Trophoblast cell (in vitro differentiated cells and primary cell): ENCODE results near the gene SEMA4B.
A peak's percentile ranks its signal among the peaks of the same experiment; 100 is the strongest.
"Not testable (repeated sequence)": the region's sequence is repeated elsewhere in the genome, so short reads cannot be mapped to it uniquely, and the experiment has no call there.

ENCODE experiments used
- DNase-seq, 2 donors: peaks; one replicate each; pipeline ENCODE4 v3.0.0-alpha.2; 2016
- H2AFZ ChIP-seq: 2 replicates; pipeline ENCODE4 v1.6.1; 2013; ENCODE audit warnings: low read length, moderate library complexity, mild to moderate bottlenecking; ENCODE audit not compliant: insufficient read depth, poor library complexity
- H2AK5ac ChIP-seq: 2 replicates; pipeline ENCODE4 v1.6.1; 2013; ENCODE audit warnings: mild to moderate bottlenecking, low read length
- H2BK120ac ChIP-seq: 2 replicates; pipeline ENCODE4 v1.6.1; 2013; ENCODE audit warnings: low read length, mild to moderate bottlenecking, moderate library complexity; ENCODE audit not compliant: insufficient read depth, poor library complexity
- H2BK12ac ChIP-seq: 2 replicates; pipeline ENCODE4 v1.6.1; 2013; ENCODE audit warnings: mild to moderate bottlenecking, low read length, moderate library complexity
- H2BK5ac ChIP-seq: 2 replicates; pipeline ENCODE4 v1.6.1; 2013; ENCODE audit warnings: low read length, low read depth, moderate library complexity, mild to moderate bottlenecking; ENCODE audit not compliant: poor library complexity
- H3K14ac ChIP-seq: 2 replicates; pipeline ENCODE4 v1.6.1; 2013; ENCODE audit warnings: mild to moderate bottlenecking, low read length
- H3K18ac ChIP-seq: 2 replicates; pipeline ENCODE4 v1.6.1; 2013; ENCODE audit warnings: mild to moderate bottlenecking, low read length
- H3K23ac ChIP-seq: 2 replicates; pipeline ENCODE4 v1.6.1; 2013; ENCODE audit warnings: low read length
- H3K27ac ChIP-seq: 2 replicates; pipeline ENCODE4 v1.5.1; 2013; ENCODE audit warnings: low read depth, mild to moderate bottlenecking, inconsistent platforms, low read length, moderate library complexity
- H3K27me3 ChIP-seq: 2 replicates; pipeline ENCODE4 v1.6.1; 2013; ENCODE audit warnings: inconsistent platforms, mild to moderate bottlenecking, low read length, moderate library complexity; ENCODE audit not compliant: insufficient read depth
- H3K36me3 ChIP-seq, 2 experiments: 1 replicate in 1 of 2; 2 replicates in 1 of 2; pipeline ENCODE4 v1.6.1; 2013; ENCODE audit warnings: low read length in 2 of 2, mild to moderate bottlenecking in 2 of 2, moderate library complexity in 1 of 2; ENCODE audit not compliant: insufficient read depth in 2 of 2, control insufficient read depth in 1 of 2
- H3K4ac ChIP-seq: 2 replicates; pipeline ENCODE4 v1.6.1; 2013; ENCODE audit warnings: low read depth, mild to moderate bottlenecking, low read length, moderate library complexity
- H3K4me1 ChIP-seq, 2 experiments: 1 replicate in 1 of 2; 2 replicates in 1 of 2; pipeline ENCODE4 v1.6.1; 2013; ENCODE audit warnings: low read length in 2 of 2, mild to moderate bottlenecking in 2 of 2, moderate library complexity in 1 of 2; ENCODE audit not compliant: insufficient read depth in 2 of 2, control insufficient read depth in 1 of 2
- H3K4me2 ChIP-seq: 2 replicates; pipeline ENCODE4 v1.6.1; 2013; ENCODE audit warnings: inconsistent platforms, mild to moderate bottlenecking, low read length, moderate library complexity
- H3K4me3 ChIP-seq: 2 replicates; pipeline ENCODE4 v1.5.1; 2013; ENCODE audit warnings: mild to moderate bottlenecking, low read depth, low read length, inconsistent platforms
- H3K79me1 ChIP-seq: one replicate; pipeline ENCODE4 v1.6.1; 2013; ENCODE audit warnings: low read length
- H3K79me2 ChIP-seq: 2 replicates; pipeline ENCODE4 v1.6.1; 2013; ENCODE audit warnings: low read length, mild to moderate bottlenecking; ENCODE audit not compliant: control insufficient read depth, insufficient read depth, poor library complexity
- H3K9ac ChIP-seq: 2 replicates; pipeline ENCODE4 v1.6.1; 2013; ENCODE audit warnings: mild to moderate bottlenecking, low read length
- H3K9me3 ChIP-seq: 2 replicates; pipeline ENCODE4 v1.6.1; 2013; ENCODE audit warnings: low read depth, mild to moderate bottlenecking, control low read depth, inconsistent platforms, low read length; ENCODE audit not compliant: insufficient read depth
- H4K12ac ChIP-seq: 2 replicates; pipeline ENCODE4 v1.6.1; 2013; ENCODE audit warnings: low read depth, mild to moderate bottlenecking, low read length, moderate library complexity
- H4K8ac ChIP-seq: 2 replicates; pipeline ENCODE4 v1.6.1; 2013; ENCODE audit warnings: low read depth, mild to moderate bottlenecking, low read length, moderate library complexity
- H4K91ac ChIP-seq: one replicate; pipeline ENCODE4 v1.6.1; 2013; ENCODE audit warnings: low read depth, mild to moderate bottlenecking, low read length, moderate library complexity
- WGBS: extraction: QIAGEN DNeasy Blood & Tissue Kit; methylation state at CpG from one replicate; pipeline ENCODE4 v1.1.7; 2013; ENCODE audit warnings: missing lambda C conversion rate; ENCODE audit not compliant: insufficient read length, insufficient coverage; ENCODE audit errors: extremely low coverage; 5-methylcytosine and 5-hydroxymethylcytosine counted together

Gene SEMA4B

GRCh38 chr15:90268415-90268814 is 67.3 kb downstream of the SEMA4B start:
- H3K9me3 ChIP-seq = no peaks in the 10 kb centered on the region
- H2AFZ ChIP-seq = no peak overlapping the region
- H3K27me3 ChIP-seq = no peaks in the 10 kb centered on the region
- no peak overlapping the region for H4K8ac ChIP-seq
- peaks cover 7 to 12% of the 10 kb centered on the region in 2 experiments for H3K4me1 ChIP-seq
- no peak overlapping the region for H2BK120ac ChIP-seq
- H3K9ac ChIP-seq = no peak overlapping the region
- WGBS = no CpG with 5 or more reads among the region's 1 CpG
- peak overlapping the region; percentile 21 for H3K4ac ChIP-seq
- peaks cover 15% of the 10 kb centered on the region for H3K79me2 ChIP-seq
- no peak overlapping the region for H3K23ac ChIP-seq
- no peak overlapping the region for H4K91ac ChIP-seq
- no peak overlapping the region for H3K4me2 ChIP-seq
- H3K4me3 ChIP-seq = no peak overlapping the region
- H2BK12ac ChIP-seq = no peak overlapping the region
- H3K18ac ChIP-seq = no peak overlapping the region
- H3K14ac ChIP-seq = no peak overlapping the region
- H3K79me1 ChIP-seq = peaks cover 11% of the 10 kb centered on the region
- H4K12ac ChIP-seq = no peak overlapping the region
- H2BK5ac ChIP-seq = no peak overlapping the region
- no peak overlapping the region for H3K27ac ChIP-seq
- H3K36me3 ChIP-seq = peaks cover 15 to 26% of the 10 kb centered on the region in 2 experiments
- H2AK5ac ChIP-seq = no peak overlapping the region
- DNase-seq = no peak

DNA sequence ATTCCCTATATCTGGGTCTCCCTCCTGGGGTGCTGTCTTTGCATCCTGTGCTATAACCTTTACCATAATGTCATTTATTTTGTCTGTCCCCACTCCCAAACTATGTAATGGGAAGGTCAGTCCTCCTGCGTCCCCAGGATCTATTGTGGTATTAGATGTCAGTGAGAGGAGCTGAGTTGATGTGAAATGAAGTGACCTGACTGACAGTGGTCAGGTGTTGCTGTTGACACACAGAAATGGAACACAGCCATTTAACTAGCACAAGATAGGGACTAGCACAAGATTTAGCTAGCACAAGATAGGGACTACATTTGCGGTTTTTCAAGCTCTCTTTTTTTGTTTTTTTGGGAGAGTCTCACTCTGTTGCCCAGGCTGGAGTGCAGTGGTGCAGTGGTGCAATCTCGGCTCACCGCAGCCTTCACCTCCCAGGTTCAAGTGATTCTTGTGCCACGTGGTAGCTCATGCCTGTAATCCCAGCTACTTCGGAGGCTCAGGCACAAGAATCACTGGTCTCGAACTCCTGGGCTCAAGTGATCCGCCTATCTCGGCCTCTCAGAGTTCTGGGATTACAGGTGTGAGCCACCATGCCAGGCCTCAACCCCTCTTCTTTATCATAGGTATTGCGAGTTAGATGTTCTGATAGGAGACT is 69.5 kb downstream of the SEMA4B start:
- H2BK120ac ChIP-seq = no peak overlapping the region
- H3K4me3 ChIP-seq = no peak overlapping the region
- no peak overlapping the region for H2AFZ ChIP-seq
- H3K14ac ChIP-seq = no peak overlapping the region
- peaks cover 10% of the 10 kb centered on the region for H3K79me2 ChIP-seq
- H2BK5ac ChIP-seq = no peak overlapping the region
- H3K9ac ChIP-seq = no peak overlapping the region
- no peak overlapping the region for H3K27ac ChIP-seq
- no peak overlapping the region for H3K4ac ChIP-seq
- H2BK12ac ChIP-seq = no peak overlapping the region
- peaks cover 3 to 7% of the 10 kb centered on the region in 2 experiments for H3K4me1 ChIP-seq
- H3K4me2 ChIP-seq = no peak overlapping the region
- no peak overlapping the region for H4K12ac ChIP-seq
- no peaks in the 10 kb centered on the region for H3K9me3 ChIP-seq
- H3K18ac ChIP-seq = no peak overlapping the region
- H3K27me3 ChIP-seq = no peaks in the 10 kb centered on the region
- no peak overlapping the region for H3K23ac ChIP-seq
- H3K79me1 ChIP-seq = peaks cover 5% of the 10 kb centered on the region
- WGBS = no CpG with 5 or more reads among the region's 10 CpGs
- H3K36me3 ChIP-seq = peaks cover 19 to 33% of the 10 kb centered on the region in 2 experiments
- no peak overlapping the region for H4K8ac ChIP-seq
- no peak overlapping the region for H2AK5ac ChIP-seq
- no peak for DNase-seq
- no peak overlapping the region for H4K91ac ChIP-seq

- H3K18ac ChIP-seq = no peak overlapping the region
- H3K4me3 ChIP-seq = no peak overlapping the region
- H3K4me2 ChIP-seq = no peak overlapping the region
- WGBS = no CpG with 5 or more reads among the region's 7 CpGs
- H3K4ac ChIP-seq = no peak overlapping the region
- H2BK120ac ChIP-seq = no peak overlapping the region
- no peak overlapping the region for H2BK12ac ChIP-seq
- H2AK5ac ChIP-seq = no peak overlapping the region
- peaks cover 19 to 33% of the 10 kb centered on the region in 2 experiments for H3K36me3 ChIP-seq
- no peaks in the 10 kb centered on the region for H3K27me3 ChIP-seq
- no peak overlapping the region for H2BK5ac ChIP-seq
- peaks cover 3 to 5% of the 10 kb centered on the region in 2 experiments for H3K4me1 ChIP-seq
- no peak overlapping the region for H4K91ac ChIP-seq
- no peak overlapping the region for H3K27ac ChIP-seq
- H4K12ac ChIP-seq = no peak overlapping the region
- no peak overlapping the region for H3K23ac ChIP-seq
- no peak overlapping the region for H3K14ac ChIP-seq
- no peaks in the 10 kb centered on the region for H3K79me1 ChIP-seq
- no peak overlapping the region for H2AFZ ChIP-seq
- no peak overlapping the region for H3K9ac ChIP-seq
- DNase-seq = no peak
- H3K9me3 ChIP-seq = no peaks in the 10 kb centered on the region
- no peak overlapping the region for H4K8ac ChIP-seq
- H3K79me2 ChIP-seq = peaks cover 4% of the 10 kb centered on the region
Measured at GRCh38 chr15:90271459-90272166, 70.5 kb downstream of the SEMA4B start.

DNA sequence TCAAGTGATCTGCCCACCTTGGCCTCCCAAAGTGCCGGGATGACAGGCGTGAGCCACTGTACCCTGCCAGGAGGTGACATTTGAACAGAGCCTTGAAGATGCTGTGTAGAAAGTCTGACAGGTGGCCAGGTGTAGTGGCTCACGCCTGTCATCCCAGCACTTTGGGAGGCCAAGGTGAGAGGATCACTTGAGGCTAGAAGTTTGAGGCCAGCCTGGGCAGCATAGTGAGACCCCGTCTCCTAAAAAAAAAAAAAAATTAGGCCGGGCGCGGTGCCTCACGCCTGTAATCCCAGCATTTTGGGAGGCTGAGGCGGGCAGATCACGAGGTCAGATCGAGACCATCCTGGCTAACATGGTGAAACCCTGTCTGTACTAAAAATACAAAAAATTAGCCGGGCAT is 77.3 kb downstream of the SEMA4B start:
- H2BK12ac ChIP-seq, H3K18ac ChIP-seq, H2BK5ac ChIP-seq, H2AK5ac ChIP-seq, H3K9me3 ChIP-seq, H3K27ac ChIP-seq, H3K4me2 ChIP-seq, H3K4ac ChIP-seq, H3K14ac ChIP-seq, H3K79me2 ChIP-seq, H4K12ac ChIP-seq, H3K36me3 ChIP-seq, DNase-seq, H3K4me1 ChIP-seq, H2AFZ ChIP-seq, H3K79me1 ChIP-seq, H4K91ac ChIP-seq, H3K9ac ChIP-seq, H4K8ac ChIP-seq, H3K4me3 ChIP-seq, H3K27me3 ChIP-seq, H2BK120ac ChIP-seq, H3K23ac ChIP-seq: not testable (repeated sequence)
- no CpG with 5 or more reads among the region's 12 CpGs for WGBS
